Suprapubic skin (tissue), 3 donors: ENCODE measurements around the gene TOR1A.

Source experiments
- CTCF ChIP-seq, 2 donors: fragments of 200-600 bp in 1 of 2; fragments of 450-650 bp in 1 of 2; sonication (generic) in 1 of 2; IDR thresholded peaks; one replicate each; pipeline ENCODE4 v1.5.1; 2016 to 2019; ENCODE audit warnings: antibody characterized with exemption in 2 of 2, mild to moderate bottlenecking in 1 of 2, moderate library complexity in 1 of 2
- POLR2AphosphoS5 ChIP-seq, 3 donors: sonication (generic); formaldehyde crosslinking; IDR thresholded peaks; one replicate each; pipeline ENCODE4 v1.6.1; 2017; ENCODE audit warnings: antibody characterized with exemption in 3 of 3

GRCh38 chr9:129865668-129866320 is 41.9 kb upstream of the TOR1A start:
- TF ChIP-seq POLR2AphosphoS5 (IDR thresholded peaks at IDR 0.05) (no peak), CTCF (IDR thresholded peaks at IDR 0.05) (no peak)
